Heart left ventricle (tissue), 16 donors: Measurements from ENCODE around the gene ARHGEF3. TPM values are rescaled to one million over a fixed set of nuclear protein-coding genes. Genes with fewer than 3 reads are reported as not detected.
A peak's percentile ranks its signal among the peaks of the same experiment; 100 is the strongest.

Experiments used
- ATAC-seq, 4 donors: fragments of 200-7000 bp; cut with Tn5 transposase; one replicate each; pipeline ENCODE4 v1.9.1; 2020 to 2022; ENCODE audit warnings: moderate library complexity in 4 of 4, mild to moderate bottlenecking in 3 of 4, moderate number of reproducible peaks in 1 of 4
- DNase-seq, 5 donors: peaks; one replicate each; pipeline ENCODE4 v3.0.0-alpha.2; 2020
- H3K27ac ChIP-seq, 12 donors: fragments of 200-600 bp; sonication (generic) in 4 of 12; one replicate each; pipeline versions ENCODE4 v1.5.0 to v1.8.0; 2016 to 2022; ENCODE audit warnings: mild to moderate bottlenecking in 2 of 12
- H3K27me3 ChIP-seq, 9 donors: fragments of 200-600 bp; sonication (generic) in 2 of 9; one replicate each; pipeline versions ENCODE4 v1.5.1 to v1.8.0; 2016 to 2022; ENCODE audit warnings: mild to moderate bottlenecking in 3 of 9
- H3K36me3 ChIP-seq, 9 donors: fragments of 200-600 bp; sonication (generic) in 2 of 9; one replicate each; pipeline versions ENCODE4 v1.5.0 to v1.8.0; 2018 to 2022; ENCODE audit warnings: mild to moderate bottlenecking in 2 of 9
- H3K4me1 ChIP-seq, 12 donors: fragments of 200-600 bp; sonication (generic) in 4 of 12; one replicate each; pipeline versions ENCODE4 v1.5.0 to v1.8.0; 2016 to 2022; ENCODE audit warnings: mild to moderate bottlenecking in 3 of 12
- H3K4me3 ChIP-seq, 12 donors: fragments of 200-600 bp; sonication (generic) in 4 of 12; one replicate each; pipeline versions ENCODE4 v1.5.0 to v1.8.0; 2017 to 2022; ENCODE audit warnings: mild to moderate bottlenecking in 9 of 12, moderate library complexity in 4 of 12
- H3K9me3 ChIP-seq, 12 donors: fragments of 200-600 bp; sonication (generic) in 4 of 12; one replicate each; pipeline versions ENCODE4 v1.5.0 to v1.8.0; 2016 to 2022; ENCODE audit warnings: mild to moderate bottlenecking in 1 of 12
- CTCF ChIP-seq, 12 donors: fragments of 200-600 bp; sonication (generic) in 4 of 12; IDR thresholded peaks; one replicate each; pipeline versions ENCODE4 v1.5.0 to v1.8.0; 2018 to 2022; ENCODE audit warnings: antibody characterized with exemption in 12 of 12, mild to moderate bottlenecking in 5 of 12
- POLR2A ChIP-seq, 2 donors: fragments of 450-650 bp; IDR thresholded peaks; one replicate each; pipeline ENCODE4 v1.6.1; 2017; ENCODE audit warnings: antibody characterized with exemption in 2 of 2, mild to moderate bottlenecking in 2 of 2, moderate library complexity in 2 of 2
- WGBS, 4 donors: extraction: QIAGEN DNeasy Blood & Tissue Kit in 2 of 4; methylation state at CpG; one replicate each; pipeline versions ENCODE4 v1.1.5 to v1.1.7; 2013 to 2018; 5-methylcytosine and 5-hydroxymethylcytosine counted together
- intact Hi-C, 10 donors: fragments of 100-400 bp; cut with DNase I; formaldehyde crosslinking; loops; one replicate each; pipeline versions ENCODE4 v1.11.1 to v1.14.2; 2022
- polyA plus RNA-seq, 2 donors: library from polyadenylated mRNA; stranded (reverse); fragments of 200-250 nt; gene quantifications; one replicate each; pipeline ENCODE4 v1.2.3, GENCODE V29; 2013
- total RNA-seq, 9 donors: library from RNA; depleted of rRNA in 2 of 9; stranded (reverse); fragments of >200 nt in 2 of 9; fragmentation: NEBNext Ultra II Directional in 3 of 9; extraction: Animal tissue kit (Norgen Biotek cat#: 25700) in 3 of 9; gene quantifications; one replicate each; pipeline versions ENCODE4 v1.1.0 to v1.2.4, GENCODE V29; 2016 to 2023
- donor health status: ischemic (EF 13 %, LVEDD 7.1; RV severe dilation, severe dysfunction).
- donor health status: healthy with polysubstance abuse.
- donor health status: DM: no; HTN: yes; CAD: no.
- donor health status: DM: no; HTN: no; CAD: no.
- donor health status: ischemic (EF 25% LVEDD 6.9; RV normal size, moderate dysfunction).
- donor health status: ischemic (EF 25% LVEDD 5.7; RV mildly dilated, moderate dysfunction).
- donor health status: healthy.
- donor health status: DM: yes; HTN: yes; CAD: no.
- donor health status: ischemic (EF 35%, LVEDD 5.7; RV mildly dilated, moderate dysfunction).
- donor health status: nonischemic (EF 11% LVEDD 7.7; RV severe dilation, severe dysfunction).
- donor health status: DM: yes; HTN: yes; CAD: no.
- donor health status: PGD.
- donor health status: ischemic (EF 29% LVEDD 5.4; RV normal size, mild dysfunction).
- donor health status: nonischemic (EF 23%, LVEDD 6.1; RV moderate dilation, normal function).

Gene ARHGEF3
- total and polyA plus RNA-seq, 11 donors = 6.5 to 36.8 (median 16.8) TPM

- no peak for TF ChIP-seq CTCF (IDR thresholded peaks at IDR 0.05)
- TF ChIP-seq POLR2A (IDR thresholded peaks at IDR 0.05) = no peak
- DNase-seq (no peak), ATAC-seq (no peak)
- intact Hi-C loops = loop anchor here in 1 of 10 donors (5.0 kb wide), 1 partner anchor 539 kb away; the partner anchor contains the start of gene APPL1
- Histone ChIP-seq H3K4me1 (peaks cover 0 to 14% (median 0%) of the 10 kb centered on the region in 12 donors), H3K9me3 (peaks cover 0 to 6% (median 0%) of the 10 kb centered on the region in 12 donors), H3K4me3 (no peak overlapping the region), H3K27ac (no peak overlapping the region), H3K36me3 (no peaks in the 10 kb centered on the region), H3K27me3 (no peaks in the 10 kb centered on the region)
- WGBS, 4 donors = 77 to 83% (median 81%) methylated on average over 1 of the region's 1 CpG
These were observed 113.6 kb downstream of the ARHGEF3 start for GRCh38 chr3:56688191-56688590.

GRCh38 chr3:56684029-56684428 lies 117.7 kb downstream of the ARHGEF3 start:
- 97 to 98% (median 98%) methylated on average over 13 of the region's 13 CpGs for WGBS, 4 donors
- Histone ChIP-seq H3K4me3 (no peak overlapping the region), H3K9me3 (peaks cover 0 to 6% (median 0%) of the 10 kb centered on the region in 12 donors), H3K27me3 (no peaks in the 10 kb centered on the region), H3K36me3 (no peaks in the 10 kb centered on the region), H3K27ac (no peak overlapping the region), H3K4me1 (peaks cover 0 to 42% (median 14%) of the 10 kb centered on the region in 12 donors)
- TF ChIP-seq POLR2A (IDR thresholded peaks at IDR 0.05) = no peak
- no peak for TF ChIP-seq CTCF (IDR thresholded peaks at IDR 0.05)
- no peak for DNase-seq
- ATAC-seq = no peak
- intact Hi-C loops = no loop called here

GRCh38 chr3:56683122-56683817 lies 118.5 kb downstream of the ARHGEF3 start, which contains the start of gene TASOR:
TASOR (minus strand) TSS chr3:56683265; CDS start chr3:56683006, 259 bp downstream.
- no peaks in the 10 kb centered on the region for H3K27me3 ChIP-seq
- DNase-seq = peak; percentile 85 to 93 (median 88)
- peak within 1 kb of the TSS; percentile 62 to 91 (median 80) for H3K4me3 ChIP-seq
- no peak for TF ChIP-seq CTCF (IDR thresholded peaks at IDR 0.05)
- peak; percentile 37 to 84 for TF ChIP-seq POLR2A (IDR thresholded peaks at IDR 0.05)
- no peaks in the 10 kb centered on the region for H3K36me3 ChIP-seq
- H3K27ac ChIP-seq = peak within 1 kb of the TSS; percentile 95 to 100 (median 98)
- ATAC-seq = peak; percentile 87 to 97 (median 96)
- intact Hi-C loops = no loop called here
- peaks cover 0 to 43% (median 14%) of the 10 kb centered on the region in 12 donors for H3K4me1 ChIP-seq
- WGBS, 4 donors = 16 to 37% (median 24%) methylated on average over 30 to 68 of the region's 68 CpGs
- peaks cover 0 to 6% (median 0%) of the 10 kb centered on the region in 12 donors for H3K9me3 ChIP-seq

GRCh38 chr3:56682462-56683121 lies 119.2 kb downstream of the ARHGEF3 start:
- WGBS, 4 donors = 0 to 1% (median 0%) methylated on average over 25 to 58 of the region's 58 CpGs
- intact Hi-C loops = no loop called here
- peak overlapping the region; percentile 62 to 91 (median 80) for H3K4me3 ChIP-seq
- H3K9me3 ChIP-seq = peaks cover 0 to 6% (median 0%) of the 10 kb centered on the region in 12 donors
- TF ChIP-seq CTCF (IDR thresholded peaks at IDR 0.05) = no peak
- TF ChIP-seq POLR2A (IDR thresholded peaks at IDR 0.05) = no peak
- DNase-seq (peak; percentile 71 to 84 (median 80)), ATAC-seq (peak; percentile 59 to 87 (median 84))
- H3K27ac ChIP-seq = peak overlapping the region; percentile 95 to 100 (median 98)
- H3K4me1 ChIP-seq = peaks cover 0 to 42% (median 14%) of the 10 kb centered on the region in 12 donors
- H3K27me3 ChIP-seq = no peaks in the 10 kb centered on the region
- H3K36me3 ChIP-seq = no peaks in the 10 kb centered on the region
